ENCODE data around the gene TIPIN. TPM values are rescaled to one million over a fixed set of nuclear protein-coding genes. Genes with fewer than 3 reads are reported as not detected.

TIPIN gene
- polyA plus RNA-seq, 1 of the 3 experiments (the other 2 are of a cell fraction) = 5.7 TPM

- POLR2A ChIA-PET = no interaction called here
- Histone ChIP-seq H3K27ac (ENCODE audit: low read depth in 2 of 2, low read length in 1 of 2) (no peak overlapping the region), H3K9me3 (no peaks in the 10 kb centered on the region), H3K36me3 (replicated peaks in 1 of 2; ENCODE audit: control insufficient read depth in 1 of 2, insufficient read depth in 2 of 2, low read length in 1 of 2) (no peaks in the 10 kb centered on the region), H2AFZ (ENCODE audit: low read depth) (no peak overlapping the region), H3K9ac (no peak overlapping the region), H3K27me3 (ENCODE audit: insufficient read depth) (no peaks in the 10 kb centered on the region), H3K4me3 (ENCODE audit: low read depth in 2 of 2, low read length in 1 of 2) (no peak overlapping the region), H3F3A (replicated peaks; ENCODE audit: insufficient read depth) (no peaks in the 10 kb centered on the region), H4K20me1 (ENCODE audit: insufficient read depth) (no peaks in the 10 kb centered on the region), H3K9me2 (no peaks in the 10 kb centered on the region), H3K4me1 (ENCODE audit: control insufficient read depth in 1 of 2, insufficient read depth in 2 of 2, low read depth in 1 of 2, low read length in 1 of 2) (no peaks in the 10 kb centered on the region), H3K4me2 (no peak overlapping the region), H3K79me2 (ENCODE audit: insufficient read depth) (no peaks in the 10 kb centered on the region)
- TF ChIP-seq JUND (IDR thresholded peaks at IDR 0.05) = no peak
- no peak for TF ChIP-seq TCF12 (IDR thresholded peaks at IDR 0.05)
- TF ChIP-seq MXI1 (IDR thresholded peaks at IDR 0.05; ENCODE audit: low read depth, low read length) = no peak
- TF ChIP-seq RAD21 (IDR thresholded peaks at IDR 0.05; ENCODE audit: low read length) = no peak
- no peak for TF ChIP-seq CTCF (IDR thresholded peaks at IDR 0.05)
- TF ChIP-seq USF1 (IDR thresholded peaks at IDR 0.05; ENCODE audit: borderline replicate concordance, low read depth) = no peak
- TF ChIP-seq MEF2A (IDR thresholded peaks at IDR 0.05; ENCODE audit: borderline replicate concordance, low read depth) = no peak
- TF ChIP-seq POLR2AphosphoS5 (IDR thresholded peaks at IDR 0.05; ENCODE audit: low read depth, low read length) = no peak
- no peak for TF ChIP-seq FOXM1 (IDR thresholded peaks at IDR 0.05; ENCODE audit: low read depth)
- TF ChIP-seq SMC3 (IDR thresholded peaks at IDR 0.05; ENCODE audit: low read depth, low read length) = no peak
- TF ChIP-seq, protein P1, sequence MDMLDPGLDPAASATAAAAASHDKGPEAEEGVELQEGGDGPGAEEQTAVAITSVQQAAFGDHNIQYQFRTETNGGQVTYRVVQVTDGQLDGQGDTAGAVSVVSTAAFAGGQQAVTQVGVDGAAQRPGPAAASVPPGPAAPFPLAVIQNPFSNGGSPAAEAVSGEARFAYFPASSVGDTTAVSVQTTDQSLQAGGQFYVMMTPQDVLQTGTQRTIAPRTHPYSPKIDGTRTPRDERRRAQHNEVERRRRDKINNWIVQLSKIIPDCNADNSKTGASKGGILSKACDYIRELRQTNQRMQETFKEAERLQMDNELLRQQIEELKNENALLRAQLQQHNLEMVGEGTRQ (IDR thresholded peaks at IDR 0.05; ENCODE audit: borderline replicate concordance, low read depth, low read length) = no peak
- no peak for TF ChIP-seq FOSL2 (IDR thresholded peaks at IDR 0.05; ENCODE audit: borderline replicate concordance, low read depth)
- 93% methylated on average over 3 of the region's 3 CpGs for WGBS (ENCODE audit: low lambda C conversion rate)
- DNase-seq = no peak
- CTCF ChIA-PET = no interaction called here
These were observed 8.6 kb upstream of the TIPIN start for GRCh38 chr15:66364944-66365528.

DNA sequence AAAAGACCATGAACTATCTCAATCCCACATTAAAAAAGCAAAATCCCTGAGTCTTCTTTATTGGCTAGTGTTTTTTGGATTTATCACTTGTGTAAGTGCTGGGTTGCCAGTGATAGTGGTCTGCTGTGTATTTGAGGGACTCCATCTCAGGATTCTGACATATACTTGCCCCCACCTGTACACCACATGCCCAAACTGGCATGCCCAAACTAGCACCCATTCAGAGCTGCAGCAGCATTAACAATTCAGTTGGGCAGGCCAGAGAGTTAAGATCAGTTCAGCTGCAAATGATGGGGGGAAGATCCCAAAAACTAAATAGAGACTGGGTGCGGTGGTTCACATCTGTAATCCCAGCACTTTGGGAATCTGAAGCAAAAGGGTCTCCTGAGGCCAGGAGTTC is 6.3 kb upstream of the TIPIN start:
- H3K9me3 ChIP-seq = no peaks in the 10 kb centered on the region
- no peaks in the 10 kb centered on the region for H3K36me3 ChIP-seq (replicated peaks in 1 of 2; ENCODE audit: control insufficient read depth in 1 of 2, insufficient read depth in 2 of 2, low read length in 1 of 2)
- no peak overlapping the region for H3K4me3 ChIP-seq (ENCODE audit: low read depth in 2 of 2, low read length in 1 of 2)
- H2AFZ ChIP-seq (ENCODE audit: low read depth) = no peak overlapping the region
- no peaks in the 10 kb centered on the region for H3K27me3 ChIP-seq (ENCODE audit: insufficient read depth)
- no peak for DNase-seq
- ChIA-PET POLR2A (no interaction called here), CTCF (interaction anchor here (1.3 kb wide), 1 partner anchor 10 kb away, joined by 3 read pairs; no protein-coding TSS in a partner anchor)
- H3K9me2 ChIP-seq = no peaks in the 10 kb centered on the region
- 100% methylated on average over 1 of the region's 1 CpG for WGBS (ENCODE audit: low lambda C conversion rate)
- no peaks in the 10 kb centered on the region for H4K20me1 ChIP-seq (ENCODE audit: insufficient read depth)
- TF ChIP-seq MXI1 (IDR thresholded peaks at IDR 0.05; ENCODE audit: low read depth, low read length) (no peak), FOXJ3 (CRISPR knock-in tag; IDR thresholded peaks at IDR 0.05) (no peak), SMC3 (IDR thresholded peaks at IDR 0.05; ENCODE audit: low read depth, low read length) (no peak), JUND (IDR thresholded peaks at IDR 0.05) (no peak), SIN3A (IDR thresholded peaks at IDR 0.05; ENCODE audit: borderline replicate concordance, low read depth, low read length) (no peak), GATA2 (CRISPR knock-in tag; IDR thresholded peaks at IDR 0.05) (no peak), CTCF (IDR thresholded peaks at IDR 0.05) (no peak), RFX5 (IDR thresholded peaks at IDR 0.05; ENCODE audit: low read length) (no peak), FOSL2 (IDR thresholded peaks at IDR 0.05; ENCODE audit: borderline replicate concordance, low read depth) (no peak), RAD21 (IDR thresholded peaks at IDR 0.05; ENCODE audit: low read length) (no peak), TEAD4 (IDR thresholded peaks at IDR 0.05; ENCODE audit: borderline replicate concordance, insufficient read depth) (no peak), RCOR1 (IDR thresholded peaks at IDR 0.05; ENCODE audit: low read length) (no peak)
- TF ChIP-seq, protein P1 (IDR thresholded peaks at IDR 0.05; ENCODE audit: borderline replicate concordance, low read depth, low read length) = no peak
- no peaks in the 10 kb centered on the region for H3K79me2 ChIP-seq (ENCODE audit: insufficient read depth)
- H3F3A ChIP-seq (replicated peaks; ENCODE audit: insufficient read depth) = no peaks in the 10 kb centered on the region
- no peak overlapping the region for H3K9ac ChIP-seq
- H3K4me1 ChIP-seq (ENCODE audit: control insufficient read depth in 1 of 2, insufficient read depth in 2 of 2, low read depth in 1 of 2, low read length in 1 of 2) = no peaks in the 10 kb centered on the region
- H3K27ac ChIP-seq (ENCODE audit: low read depth in 2 of 2, low read length in 1 of 2) = no peak overlapping the region
- no peak overlapping the region for H3K4me2 ChIP-seq
